Measurements from ENCODE around the gene DCPS.

DNA sequence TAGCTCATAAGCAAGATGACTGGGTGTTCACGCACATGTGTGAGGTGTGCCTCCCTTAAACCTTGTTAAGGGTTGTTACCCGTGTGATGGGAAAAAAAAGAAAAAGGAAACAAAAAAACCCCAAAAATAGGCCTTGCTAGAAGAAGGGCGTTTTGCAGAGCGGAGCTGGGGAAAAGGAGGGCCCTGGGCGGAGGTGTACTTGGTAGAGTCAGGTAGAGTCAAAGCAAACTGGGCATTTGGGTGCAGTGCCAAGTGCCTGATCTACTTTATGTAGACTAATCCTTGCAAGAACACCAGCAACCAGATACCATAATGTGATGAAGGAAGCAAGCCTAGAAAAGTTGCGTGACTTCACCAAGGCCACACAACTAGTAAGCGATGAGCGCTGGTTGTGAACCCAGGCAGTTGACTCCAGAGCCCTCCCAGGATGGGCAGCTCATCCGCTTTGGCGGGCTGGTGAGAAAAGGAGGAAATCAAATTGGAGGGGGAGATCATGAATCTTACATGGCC, 22.1 kb upstream of the DCPS start:
- TF ChIP-seq EZH2phosphoT487 (IDR thresholded peaks at IDR 0.05; ENCODE audit: insufficient read depth, low read depth) (no peak), EZH2 (IDR thresholded peaks at IDR 0.05; ENCODE audit: insufficient read depth, poor library complexity, severe bottlenecking) (no peak)
